A673 (cell line): Measurements from ENCODE around the gene LMBR1. TPM values are rescaled to one million over a fixed set of nuclear protein-coding genes. Genes with fewer than 3 reads are reported as not detected.

Experiments
- BruUV-seq: library from RNA; stranded (reverse); fragments of 400-500 nt; replicated peaks from 2 replicates; lab custom pipeline; 2021; lab: Mats Ljungman, UMichigan
- CTCF ChIA-PET: fragments of 300-600 bp; sonication (Branson Sonifier 250); formaldehyde crosslinking; loops from one replicate; lab custom pipeline; 2022; ENCODE audit warnings: antibody characterized with exemption; lab: Charles Lee
- POLR2A ChIA-PET: fragments of 300-600 bp; sonication (Branson Sonifier 250); formaldehyde crosslinking; loops from one replicate; lab custom pipeline; 2022; ENCODE audit warnings: antibody characterized with exemption; ENCODE audit not compliant: low non-redundant PET; lab: Charles Lee
- DNase-seq: peaks from one replicate; pipeline ENCODE4 v3.0.0-alpha.2; 2015; ENCODE audit warnings: low spot score
- H3K27ac ChIP-seq: fragments of 200-600 bp; sonication (generic); 2 replicates; pipeline ENCODE4 v1.5.1; 2016; ENCODE audit warnings: mixed run types, low read depth, mild to moderate bottlenecking, mixed read lengths, antibody characterized with exemption, low read length; ENCODE audit not compliant: poor library complexity, severe bottlenecking
- H3K27me3 ChIP-seq: fragments of 200-600 bp; sonication (generic); replicated peaks from 2 replicates; pipeline ENCODE4 v1.6.1; 2017; ENCODE audit warnings: mixed run types, low read depth, mild to moderate bottlenecking, mixed read lengths, antibody characterized with exemption, low read length; ENCODE audit not compliant: insufficient read depth, poor library complexity
- H3K36me3 ChIP-seq: fragments of 200-600 bp; sonication (generic); 2 replicates; pipeline ENCODE4 v1.6.1; 2016; ENCODE audit warnings: mixed run types, mild to moderate bottlenecking, mixed read lengths, antibody characterized with exemption, low read length; ENCODE audit not compliant: insufficient read depth, poor library complexity, severe bottlenecking
- H3K4me1 ChIP-seq: fragments of 200-600 bp; sonication (generic); 2 replicates; pipeline ENCODE4 v1.6.1; 2017; ENCODE audit warnings: mixed run types, mild to moderate bottlenecking, mixed read lengths, antibody characterized with exemption, low read length; ENCODE audit not compliant: insufficient read depth, poor library complexity, severe bottlenecking
- H3K4me3 ChIP-seq: fragments of 200-600 bp; sonication (generic); 2 replicates; pipeline ENCODE4 v1.5.1; 2016; ENCODE audit warnings: low read depth, mixed run types, mild to moderate bottlenecking, mixed read lengths, low read length; ENCODE audit not compliant: poor library complexity, severe bottlenecking
- H3K9me3 ChIP-seq: fragments of 200-600 bp; sonication (generic); 2 replicates; pipeline ENCODE4 v1.6.1; 2016; ENCODE audit warnings: mixed run types, low read depth, mild to moderate bottlenecking, mixed read lengths, antibody characterized with exemption, low read length; ENCODE audit not compliant: poor library complexity, severe bottlenecking
- EZH2 ChIP-seq: fragments of 200-600 bp; sonication (generic); IDR thresholded peaks from 2 replicates; pipeline ENCODE4 v1.6.1; 2017; ENCODE audit warnings: borderline replicate concordance, low read depth, mild to moderate bottlenecking, mixed read lengths, antibody characterized with exemption, low read length; ENCODE audit not compliant: poor library complexity, severe bottlenecking
- intact Hi-C: fragments of 100-400 bp; cut with micrococcal nuclease; formaldehyde crosslinking; loops from one replicate; pipeline ENCODE4 v1.10.0; 2022; ENCODE audit not compliant: unreplicated experiment
- total RNA-seq: library from RNA; stranded (reverse); gene quantifications from 2 replicates; pipeline ENCODE4 v1.2.3, GENCODE V29; 2021
- TF ChIP-seq, protein P1 (sequence below): fragments of 300-800, 200-600 bp; sonication (generic); conservative IDR thresholded peaks from 2 replicates; pipeline ENCODE4 v1.5.1; 2017; ENCODE audit warnings: low read depth, mild to moderate bottlenecking, antibody characterized with exemption, low read length, moderate library complexity, mixed read lengths

Gene LMBR1
- total RNA-seq, 1 experiment from 2014 or later, result 50.7 TPM

DNA sequence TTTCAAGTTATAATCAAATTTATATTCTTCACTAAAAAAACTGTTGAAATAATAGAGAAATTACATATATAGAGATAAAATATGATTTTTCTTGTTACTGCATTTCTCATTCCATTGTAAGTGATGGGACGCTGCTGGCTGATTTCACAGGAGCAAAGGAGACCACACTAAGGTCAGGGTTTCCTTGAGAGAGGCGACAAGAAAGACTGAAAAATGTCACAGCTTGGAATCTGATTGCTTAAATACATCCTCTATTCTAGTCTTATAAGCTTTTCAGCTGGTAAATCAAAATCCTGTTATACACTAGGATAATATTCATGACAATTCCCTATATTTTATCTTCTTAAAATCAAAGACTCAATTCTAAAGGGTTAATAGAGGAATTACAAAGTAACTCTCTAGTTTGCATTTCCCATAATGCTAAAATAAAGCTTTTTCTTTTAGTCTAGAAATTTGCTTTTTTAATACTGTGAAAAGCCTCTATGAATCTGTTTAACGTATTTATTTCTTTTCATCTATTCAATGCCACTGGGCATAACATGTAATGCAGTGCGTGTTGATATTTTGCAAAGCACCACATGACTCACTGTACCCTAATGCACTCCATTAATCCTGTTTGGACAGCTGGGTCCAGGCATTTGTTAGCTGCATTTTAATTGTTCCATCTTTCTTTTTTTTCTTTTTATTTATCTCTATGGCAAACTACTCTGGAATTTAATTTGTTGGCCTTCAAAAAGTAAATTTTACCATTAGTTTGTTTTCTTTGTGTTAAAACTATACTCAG is 170.7 kb downstream of the LMBR1 start:
- ChIA-PET POLR2A (no interaction called here), CTCF (no interaction called here)
- BruUV-seq, result no TSS peak
- no peaks in the 10 kb centered on the region for H3K36me3 ChIP-seq
- TF ChIP-seq, protein P1, sequence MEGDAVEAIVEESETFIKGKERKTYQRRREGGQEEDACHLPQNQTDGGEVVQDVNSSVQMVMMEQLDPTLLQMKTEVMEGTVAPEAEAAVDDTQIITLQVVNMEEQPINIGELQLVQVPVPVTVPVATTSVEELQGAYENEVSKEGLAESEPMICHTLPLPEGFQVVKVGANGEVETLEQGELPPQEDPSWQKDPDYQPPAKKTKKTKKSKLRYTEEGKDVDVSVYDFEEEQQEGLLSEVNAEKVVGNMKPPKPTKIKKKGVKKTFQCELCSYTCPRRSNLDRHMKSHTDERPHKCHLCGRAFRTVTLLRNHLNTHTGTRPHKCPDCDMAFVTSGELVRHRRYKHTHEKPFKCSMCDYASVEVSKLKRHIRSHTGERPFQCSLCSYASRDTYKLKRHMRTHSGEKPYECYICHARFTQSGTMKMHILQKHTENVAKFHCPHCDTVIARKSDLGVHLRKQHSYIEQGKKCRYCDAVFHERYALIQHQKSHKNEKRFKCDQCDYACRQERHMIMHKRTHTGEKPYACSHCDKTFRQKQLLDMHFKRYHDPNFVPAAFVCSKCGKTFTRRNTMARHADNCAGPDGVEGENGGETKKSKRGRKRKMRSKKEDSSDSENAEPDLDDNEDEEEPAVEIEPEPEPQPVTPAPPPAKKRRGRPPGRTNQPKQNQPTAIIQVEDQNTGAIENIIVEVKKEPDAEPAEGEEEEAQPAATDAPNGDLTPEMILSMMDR, result no peak
- no peak for TF ChIP-seq EZH2
- H3K27ac ChIP-seq, result no peak overlapping the region
- H3K9me3 ChIP-seq, result no peaks in the 10 kb centered on the region
- H3K4me3 ChIP-seq, result no peak overlapping the region
- intact Hi-C loops, result no loop called here
- DNase-seq, result no peak
- H3K27me3 ChIP-seq, result no peaks in the 10 kb centered on the region
- H3K4me1 ChIP-seq, result no peaks in the 10 kb centered on the region

DNA sequence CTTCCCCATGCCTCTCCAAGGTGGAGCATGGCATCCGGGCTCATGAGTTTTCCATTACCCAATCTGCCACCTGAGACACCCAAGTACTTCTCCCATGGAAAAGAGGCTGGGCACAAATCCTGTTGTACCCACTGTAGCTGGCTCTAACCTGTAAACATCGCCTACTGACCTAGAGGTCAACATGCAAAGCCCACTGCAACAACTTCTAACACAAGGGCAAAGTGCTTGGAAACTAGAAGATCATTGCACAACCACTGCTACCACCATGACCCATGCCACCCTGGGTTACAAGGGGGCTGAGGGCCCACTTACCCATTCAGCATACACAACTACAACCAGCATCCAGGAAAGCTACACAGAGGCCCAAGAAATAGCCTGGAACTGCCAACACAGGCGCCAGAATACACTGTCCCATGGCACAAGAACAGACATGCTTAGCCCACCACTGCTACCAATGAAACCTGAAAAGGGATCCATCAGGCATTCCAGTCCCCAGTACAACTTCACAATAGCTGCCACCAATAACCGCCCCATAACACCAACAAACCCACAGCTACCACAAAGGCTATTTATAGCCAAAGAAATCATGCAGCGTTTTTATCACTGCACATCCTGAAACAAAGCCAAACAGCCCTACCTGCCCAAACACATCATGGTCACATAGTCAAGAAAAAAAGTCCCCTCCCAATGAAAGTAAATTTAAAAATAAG is 189.1 kb downstream of the LMBR1 start:
- POLR2A ChIA-PET, result no interaction called here
- Histone ChIP-seq H3K27ac (no peak overlapping the region), H3K4me3 (no peak overlapping the region), H3K27me3 (no peaks in the 10 kb centered on the region), H3K36me3 (no peaks in the 10 kb centered on the region), H3K4me1 (no peaks in the 10 kb centered on the region), H3K9me3 (no peaks in the 10 kb centered on the region)
- CTCF ChIA-PET, result no interaction called here
- intact Hi-C loops, result no loop called here
- no TSS peak for BruUV-seq
- TF ChIP-seq, protein P1, result no peak
- no peak for TF ChIP-seq EZH2
- no peak for DNase-seq

DNA sequence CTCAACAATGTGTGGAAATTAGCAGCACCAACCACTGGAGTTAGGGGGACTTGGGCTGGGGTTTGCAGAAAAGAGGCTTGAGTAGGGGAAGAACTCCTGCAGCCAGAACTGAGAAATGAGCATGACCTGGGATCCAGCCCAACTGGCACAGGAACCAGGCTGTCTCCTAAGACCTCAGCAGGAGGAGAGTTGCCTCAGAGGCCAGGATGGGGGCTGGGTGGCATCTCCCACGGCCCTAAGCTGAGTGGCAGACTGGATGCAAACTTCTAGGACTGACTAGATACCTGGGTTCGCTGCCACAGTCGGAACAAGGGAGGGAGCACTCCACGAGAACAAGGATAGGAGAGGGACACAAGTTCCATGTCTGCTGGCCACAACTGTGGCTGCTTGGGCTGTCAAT is 189.8 kb downstream of the LMBR1 start:
- CTCF ChIA-PET, result no interaction called here

More for the DNA sequence above, 189.8 kb downstream of the LMBR1 start:
- Histone ChIP-seq H3K27me3 (no peaks in the 10 kb centered on the region), H3K27ac (no peak overlapping the region), H3K36me3 (no peaks in the 10 kb centered on the region), H3K4me3 (no peak overlapping the region), H3K4me1 (no peaks in the 10 kb centered on the region), H3K9me3 (no peaks in the 10 kb centered on the region)
- TF ChIP-seq, protein P1, result no peak
- no peak for TF ChIP-seq EZH2
- BruUV-seq, result no TSS peak
- POLR2A ChIA-PET, result no interaction called here
- intact Hi-C loops, result no loop called here
- no peak for DNase-seq
